PC-3 (cell line): ENCODE data around the gene SDF2L1.

Experiments used
- CTCF ChIP-seq: fragments of 300-600 bp; sonication (generic); conservative IDR thresholded peaks from 2 replicates; pipeline ENCODE4 v1.5.1; 2017; ENCODE audit warnings: antibody characterized with exemption, low read depth, mild to moderate bottlenecking, low read length
- EZH2 ChIP-seq: fragments of 300-600 bp; sonication (generic); IDR thresholded peaks from one replicate; pipeline ENCODE4 v1.6.1; 2017; ENCODE audit warnings: antibody characterized with exemption, mild to moderate bottlenecking, low read length; ENCODE audit not compliant: unreplicated experiment
- EZH2phosphoT487 ChIP-seq: fragments of 300-600 bp; sonication (generic); IDR thresholded peaks from 2 replicates; pipeline ENCODE4 v1.6.1; 2018; ENCODE audit warnings: mild to moderate bottlenecking, antibody characterized with exemption, low read length, borderline replicate concordance

DNA sequence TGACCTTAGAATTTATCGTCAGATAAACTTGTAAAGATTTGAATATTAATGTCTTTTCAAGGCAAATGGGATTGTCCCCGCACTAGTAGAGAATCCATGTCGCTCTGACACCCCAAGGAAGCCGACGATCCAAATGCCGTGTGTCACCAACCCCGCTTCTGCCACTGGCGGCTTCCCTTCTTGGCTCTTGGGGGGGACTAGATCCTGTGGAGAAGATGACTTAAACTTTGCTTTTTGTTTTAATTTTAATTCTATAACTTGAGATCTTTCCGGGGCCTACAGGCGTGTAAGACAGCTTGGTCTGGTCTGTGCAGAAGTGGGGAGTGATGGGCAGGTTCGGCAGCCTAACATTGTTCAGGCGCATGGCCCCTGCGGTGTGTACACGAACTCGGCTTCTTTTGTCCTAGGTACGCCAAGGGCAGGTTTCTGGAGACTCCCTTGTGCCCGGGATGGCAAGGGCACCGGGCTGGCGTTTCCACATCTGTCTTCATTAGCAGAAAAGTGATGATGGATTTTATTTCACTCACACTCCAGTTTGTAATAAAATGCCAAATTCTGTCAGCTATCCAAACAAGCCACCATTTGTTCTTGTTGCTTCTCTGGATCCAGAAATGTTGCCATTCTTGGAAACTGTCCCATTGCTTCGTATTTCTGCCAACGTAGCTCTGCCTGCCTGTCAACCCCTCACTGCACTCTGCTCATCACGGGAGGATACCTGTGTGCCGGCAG lies 19.0 kb upstream of the SDF2L1 start:
- no peak for TF ChIP-seq CTCF
- no peak for TF ChIP-seq EZH2
- TF ChIP-seq EZH2phosphoT487: no peak
